ENCODE data around the gene MOB3A.

The MOB3A gene

DNA sequence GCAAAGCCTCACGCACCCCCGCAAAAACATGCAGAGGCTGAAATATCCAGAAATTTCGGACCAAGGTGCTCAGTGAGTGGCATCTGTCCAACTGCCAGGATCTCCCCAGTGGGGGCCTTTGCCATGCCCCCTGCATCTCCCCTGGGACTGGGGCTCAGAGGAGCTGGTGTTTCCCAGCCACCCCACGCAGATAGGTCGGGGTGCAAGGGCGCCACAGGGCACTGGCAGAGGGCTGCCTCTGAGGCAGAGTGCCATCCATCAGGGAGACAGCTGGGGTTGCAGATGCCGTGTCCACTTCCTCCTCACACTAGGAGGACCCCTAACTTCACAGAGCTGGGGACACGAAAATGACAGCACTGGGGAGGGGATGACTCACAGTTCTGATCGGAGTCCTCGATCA, 26.9 kb upstream of the MOB3A start:
- no peak overlapping the region for H3K4me3 ChIP-seq (ENCODE audit: control insufficient read depth, low read depth, low read length)
- DNase-seq (ENCODE audit: low read depth), result no peak
- TF ChIP-seq, protein P1, sequence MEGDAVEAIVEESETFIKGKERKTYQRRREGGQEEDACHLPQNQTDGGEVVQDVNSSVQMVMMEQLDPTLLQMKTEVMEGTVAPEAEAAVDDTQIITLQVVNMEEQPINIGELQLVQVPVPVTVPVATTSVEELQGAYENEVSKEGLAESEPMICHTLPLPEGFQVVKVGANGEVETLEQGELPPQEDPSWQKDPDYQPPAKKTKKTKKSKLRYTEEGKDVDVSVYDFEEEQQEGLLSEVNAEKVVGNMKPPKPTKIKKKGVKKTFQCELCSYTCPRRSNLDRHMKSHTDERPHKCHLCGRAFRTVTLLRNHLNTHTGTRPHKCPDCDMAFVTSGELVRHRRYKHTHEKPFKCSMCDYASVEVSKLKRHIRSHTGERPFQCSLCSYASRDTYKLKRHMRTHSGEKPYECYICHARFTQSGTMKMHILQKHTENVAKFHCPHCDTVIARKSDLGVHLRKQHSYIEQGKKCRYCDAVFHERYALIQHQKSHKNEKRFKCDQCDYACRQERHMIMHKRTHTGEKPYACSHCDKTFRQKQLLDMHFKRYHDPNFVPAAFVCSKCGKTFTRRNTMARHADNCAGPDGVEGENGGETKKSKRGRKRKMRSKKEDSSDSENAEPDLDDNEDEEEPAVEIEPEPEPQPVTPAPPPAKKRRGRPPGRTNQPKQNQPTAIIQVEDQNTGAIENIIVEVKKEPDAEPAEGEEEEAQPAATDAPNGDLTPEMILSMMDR (IDR thresholded peaks at IDR 0.05; ENCODE audit: control insufficient read depth, insufficient read depth, low read depth, low read length, missing control alignments), result no peak

DNA sequence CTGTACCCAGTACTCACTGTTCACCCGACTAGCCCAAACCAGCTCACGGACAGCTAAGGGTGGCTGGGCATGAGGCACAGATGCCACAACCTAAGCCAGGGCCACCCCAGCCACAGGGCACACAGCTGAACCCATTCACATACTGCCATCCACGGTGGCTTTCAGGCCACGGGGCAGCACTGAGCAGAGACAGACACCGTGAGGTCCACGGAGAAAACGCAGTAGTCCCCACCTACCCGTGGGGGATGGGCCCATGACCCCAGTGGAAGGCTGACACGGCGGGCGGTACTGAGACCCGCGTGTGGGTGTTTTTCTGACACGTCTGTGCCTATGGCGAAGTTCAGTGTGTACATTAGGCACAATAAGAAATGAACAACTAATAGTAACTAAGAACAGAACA, 26.1 kb upstream of the MOB3A start:
- TF ChIP-seq, protein P1 (IDR thresholded peaks at IDR 0.05; ENCODE audit: control insufficient read depth, insufficient read depth, low read depth, low read length, missing control alignments), result no peak
- H3K4me3 ChIP-seq (ENCODE audit: control insufficient read depth, low read depth, low read length), result no peak overlapping the region
- no peak for DNase-seq (ENCODE audit: low read depth)

DNA sequence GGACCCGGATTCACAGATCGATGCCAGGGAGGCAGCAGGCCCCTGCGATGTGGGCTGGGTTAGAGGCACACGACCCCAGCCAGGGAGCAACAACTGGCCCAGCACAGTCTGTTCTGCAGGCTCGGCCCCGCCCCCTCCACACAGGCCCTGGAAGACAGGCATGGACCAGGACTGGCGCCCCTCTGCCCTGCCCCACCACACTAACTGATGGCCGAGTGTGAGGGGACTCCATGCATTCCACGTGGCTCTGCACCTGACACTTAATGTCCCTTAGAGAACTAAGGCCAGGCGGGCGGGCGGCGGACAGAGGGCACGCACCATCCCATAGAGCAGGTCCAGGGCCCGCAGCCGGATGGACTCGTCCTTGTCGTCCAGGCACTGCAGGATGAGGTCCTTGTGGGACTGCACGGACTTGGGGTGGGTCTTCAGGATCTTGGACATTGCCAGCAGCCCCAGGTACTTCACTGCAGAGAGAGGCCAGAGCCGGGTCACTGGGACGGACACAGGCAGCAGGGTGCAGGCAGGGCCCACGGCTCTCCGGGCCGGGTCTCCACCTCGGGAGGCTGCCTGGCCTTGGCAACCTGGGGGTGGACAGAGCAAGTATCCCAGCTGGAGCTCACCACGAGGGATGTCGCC, 25.4 kb upstream of the MOB3A start:
- no peak for DNase-seq (ENCODE audit: low read depth)
- H3K4me3 ChIP-seq (ENCODE audit: control insufficient read depth, low read depth, low read length), result no peak overlapping the region
- TF ChIP-seq, protein P1 (IDR thresholded peaks at IDR 0.05; ENCODE audit: control insufficient read depth, insufficient read depth, low read depth, low read length, missing control alignments), result no peak

DNA sequence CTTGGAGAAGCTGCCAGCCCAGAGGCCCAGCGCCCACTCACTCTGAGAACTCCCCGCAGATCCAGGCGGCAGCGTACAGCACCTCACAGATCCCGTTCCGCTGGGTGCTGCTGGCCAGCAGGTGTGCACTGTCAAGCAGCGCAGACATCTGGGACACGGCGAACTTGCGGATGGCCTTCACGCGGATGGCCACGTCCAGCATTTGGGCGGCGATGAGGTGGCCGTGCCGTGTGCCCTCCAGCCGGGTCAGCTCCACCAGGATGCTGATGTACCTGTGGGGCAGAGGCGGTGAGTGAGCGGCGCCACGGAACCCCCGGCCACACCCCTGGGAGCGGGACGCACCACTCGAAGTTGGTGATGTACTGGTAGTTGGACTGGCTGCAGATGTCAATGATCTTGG, 24.7 kb upstream of the MOB3A start:
- TF ChIP-seq, protein P1 (IDR thresholded peaks at IDR 0.05; ENCODE audit: control insufficient read depth, insufficient read depth, low read depth, low read length, missing control alignments), result no peak
- DNase-seq (ENCODE audit: low read depth), result no peak
- H3K4me3 ChIP-seq (ENCODE audit: control insufficient read depth, low read depth, low read length), result no peak overlapping the region

DNA sequence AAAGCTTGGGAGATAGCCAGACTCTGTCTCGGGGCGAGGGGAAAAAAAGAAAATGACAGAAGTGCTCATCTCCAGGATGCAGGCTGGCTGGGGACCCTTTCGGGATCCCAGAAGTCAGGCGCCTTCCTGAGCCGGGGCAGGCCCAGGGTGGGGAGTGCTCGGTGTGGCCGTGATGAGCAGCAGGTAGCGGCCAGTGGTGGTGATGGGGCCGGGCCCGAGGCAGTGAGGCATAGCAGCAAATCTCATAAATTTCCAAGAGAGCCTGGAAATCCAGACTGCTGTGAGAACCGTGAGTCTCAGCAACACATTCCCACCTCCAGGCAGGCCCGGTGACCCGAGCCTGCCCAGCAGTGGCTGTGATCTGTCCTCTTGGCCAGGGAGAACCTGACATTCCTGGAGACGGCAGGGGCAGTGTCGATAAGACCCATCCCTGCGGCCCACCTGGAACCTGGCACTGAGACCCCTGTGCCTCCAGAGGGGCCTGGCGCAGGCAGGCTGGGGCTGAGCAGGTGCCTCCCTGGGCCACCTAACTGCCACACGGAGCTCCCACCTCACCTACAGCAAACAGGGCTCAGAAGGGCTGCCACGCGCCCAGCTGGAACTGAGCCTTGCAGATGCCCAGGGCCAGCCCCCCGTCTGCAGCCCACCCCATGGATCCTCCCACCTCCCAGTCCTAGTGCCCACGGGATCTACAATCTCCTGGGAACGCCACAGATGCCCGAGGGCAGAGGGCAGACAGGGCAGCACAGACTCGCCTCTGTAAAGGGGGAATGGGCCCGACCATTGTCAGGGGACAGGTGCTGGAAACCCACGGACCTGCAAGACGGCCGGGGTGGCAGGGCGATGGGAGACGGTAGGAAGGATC, 24.0 kb upstream of the MOB3A start:
- no peak for DNase-seq (ENCODE audit: low read depth)
- no peak overlapping the region for H3K4me3 ChIP-seq (ENCODE audit: control insufficient read depth, low read depth, low read length)
- TF ChIP-seq, protein P1 (IDR thresholded peaks at IDR 0.05; ENCODE audit: control insufficient read depth, insufficient read depth, low read depth, low read length, missing control alignments), result no peak

DNA sequence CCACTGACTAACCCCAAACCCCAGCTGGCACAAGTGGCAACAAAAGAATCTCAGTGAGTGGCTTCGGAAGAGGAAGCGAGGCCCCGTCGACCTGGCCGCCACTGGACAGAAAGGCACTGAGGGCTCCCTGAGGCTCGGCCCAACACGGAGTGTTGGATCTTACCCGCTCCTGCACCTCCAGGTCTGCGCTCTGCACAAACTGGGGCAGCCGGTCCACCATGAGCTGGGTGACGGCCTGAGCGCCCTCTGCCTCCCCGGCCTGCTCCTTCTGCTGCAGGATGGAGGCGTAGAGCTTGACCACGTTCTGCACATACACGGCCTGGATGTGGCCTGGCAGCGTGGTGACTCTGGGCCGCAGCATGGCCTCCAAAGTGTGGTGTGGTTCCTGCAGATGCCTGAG, 22.3 kb upstream of the MOB3A start:
- no peak for DNase-seq (ENCODE audit: low read depth)
- H3K4me3 ChIP-seq (ENCODE audit: control insufficient read depth, low read depth, low read length), result no peak overlapping the region
- TF ChIP-seq, protein P1 (IDR thresholded peaks at IDR 0.05; ENCODE audit: control insufficient read depth, insufficient read depth, low read depth, low read length, missing control alignments), result no peak

Measured in AG09309 (cell line).